MM.1S (cell line): ENCODE results near the gene SNX24.

Source experiments
- DNase-seq: peaks from one replicate; pipeline ENCODE4 v3.0.0-alpha.2; 2015
- H2AFZ ChIP-seq: fragments of 300-600 bp; sonication (generic); 2 replicates; pipeline ENCODE4 v1.6.0; 2016; ENCODE audit warnings: antibody characterized with exemption, low read length
- H3F3A ChIP-seq: fragments of 300-600 bp; sonication (generic); 2 replicates; pipeline ENCODE4 v1.6.1; 2016; ENCODE audit warnings: mild to moderate bottlenecking, antibody characterized with exemption, low read length, moderate library complexity, mixed read lengths; ENCODE audit not compliant: insufficient read depth
- H3K27ac ChIP-seq: fragments of 300-600 bp; sonication (generic); 2 replicates; pipeline ENCODE4 v1.5.1; 2016; ENCODE audit warnings: mild to moderate bottlenecking, low read length
- H3K27me3 ChIP-seq: fragments of 300-600 bp; sonication (generic); replicated peaks from 2 replicates; pipeline ENCODE4 v1.6.0; 2016; ENCODE audit warnings: low read length; ENCODE audit not compliant: insufficient read depth
- H3K36me3 ChIP-seq: fragments of 300-600 bp; sonication (generic); replicated peaks from 2 replicates; pipeline ENCODE4 v1.6.1; 2016; ENCODE audit warnings: mild to moderate bottlenecking, low read length, mixed read lengths; ENCODE audit not compliant: insufficient read depth
- H3K4me1 ChIP-seq: fragments of 300-600 bp; sonication (generic); 2 replicates; pipeline ENCODE4 v1.6.1; 2016; ENCODE audit warnings: low read length, mixed read lengths
- H3K4me2 ChIP-seq: fragments of 300-600 bp; sonication (generic); 2 replicates; pipeline ENCODE4 v1.6.0; 2016; ENCODE audit warnings: low read depth, low read length
- H3K4me3 ChIP-seq: fragments of 300-600 bp; sonication (generic); 2 replicates; pipeline ENCODE4 v1.5.1; 2016; ENCODE audit warnings: low read length, mixed read lengths
- H3K79me2 ChIP-seq: fragments of 300-600 bp; sonication (generic); 2 replicates; pipeline ENCODE4 v1.6.1; 2016; ENCODE audit warnings: mixed run types, low read length, mixed read lengths
- H3K9ac ChIP-seq: fragments of 300-600 bp; sonication (generic); 2 replicates; pipeline ENCODE4 v1.6.1; 2016; ENCODE audit warnings: low read length, mixed read lengths
- H3K9me2 ChIP-seq: fragments of 300-600 bp; sonication (generic); replicated peaks from 2 replicates; pipeline ENCODE4 v1.6.1; 2016; ENCODE audit warnings: mild to moderate bottlenecking, low read length, mixed read lengths; ENCODE audit not compliant: insufficient read depth
- H3K9me3 ChIP-seq: fragments of 300-600 bp; sonication (generic); replicated peaks from 2 replicates; pipeline ENCODE4 v1.6.1; 2016; ENCODE audit warnings: mild to moderate bottlenecking, low read length, mixed read lengths; ENCODE audit not compliant: insufficient read depth
- H4K20me1 ChIP-seq: fragments of 300-600 bp; sonication (generic); 2 replicates; pipeline ENCODE4 v1.6.1; 2016; ENCODE audit warnings: mild to moderate bottlenecking, low read length, moderate library complexity, mixed read lengths; ENCODE audit not compliant: insufficient read depth
- EZH2 ChIP-seq: fragments of 300-600 bp; sonication (generic); optimal IDR thresholded peaks from 2 replicates; pipeline ENCODE3; 2017; ENCODE audit warnings: low read depth, mild to moderate bottlenecking, antibody characterized with exemption, low read length, mixed read lengths
- EZH2phosphoT487 ChIP-seq: fragments of 300-600 bp; sonication (generic); IDR thresholded peaks from 2 replicates; pipeline ENCODE4 v1.6.1; 2018; ENCODE audit warnings: antibody characterized with exemption, low read length
- TF ChIP-seq, protein P1 (sequence below): fragments of 300-600 bp; sonication (generic); IDR thresholded peaks from 2 replicates; pipeline ENCODE4 v1.5.1; 2016; ENCODE audit warnings: antibody characterized with exemption, low read length, mixed read lengths

SNX24 gene

DNA sequence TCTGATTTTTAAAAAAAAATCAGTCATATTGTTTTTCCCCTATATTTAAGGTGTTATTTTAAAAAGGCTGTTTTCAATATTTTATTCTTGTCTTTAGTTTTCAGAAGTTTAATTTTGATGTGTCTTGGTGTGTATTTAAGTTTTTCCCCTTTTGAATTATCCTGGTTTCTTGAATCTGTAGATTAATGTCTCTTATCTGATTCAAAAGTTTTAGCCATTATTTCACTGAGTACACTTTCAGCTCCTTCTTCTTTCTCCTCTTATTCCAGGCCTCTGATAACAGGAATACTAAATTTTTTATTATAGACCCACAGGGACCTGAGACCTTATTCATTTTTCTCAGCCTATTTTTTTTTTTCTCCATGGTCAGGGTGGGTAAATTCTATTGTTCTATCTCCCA lies 109.3 kb downstream of the SNX24 start:
- Histone ChIP-seq H3K27me3 (no peaks in the 10 kb centered on the region), H3K4me2 (no peak overlapping the region), H4K20me1 (no peaks in the 10 kb centered on the region), H3K36me3 (no peaks in the 10 kb centered on the region), H2AFZ (no peak overlapping the region), H3K9me2 (no peaks in the 10 kb centered on the region; the same call in 1 of the 2 replicates), H3K4me3 (no peak overlapping the region), H3K9ac (no peak overlapping the region), H3F3A (no peaks in the 10 kb centered on the region), H3K9me3 (no peaks in the 10 kb centered on the region), H3K27ac (no peak overlapping the region), H3K79me2 (no peaks in the 10 kb centered on the region), H3K4me1 (no peaks in the 10 kb centered on the region)
- TF ChIP-seq EZH2phosphoT487: no peak
- TF ChIP-seq, protein P1, sequence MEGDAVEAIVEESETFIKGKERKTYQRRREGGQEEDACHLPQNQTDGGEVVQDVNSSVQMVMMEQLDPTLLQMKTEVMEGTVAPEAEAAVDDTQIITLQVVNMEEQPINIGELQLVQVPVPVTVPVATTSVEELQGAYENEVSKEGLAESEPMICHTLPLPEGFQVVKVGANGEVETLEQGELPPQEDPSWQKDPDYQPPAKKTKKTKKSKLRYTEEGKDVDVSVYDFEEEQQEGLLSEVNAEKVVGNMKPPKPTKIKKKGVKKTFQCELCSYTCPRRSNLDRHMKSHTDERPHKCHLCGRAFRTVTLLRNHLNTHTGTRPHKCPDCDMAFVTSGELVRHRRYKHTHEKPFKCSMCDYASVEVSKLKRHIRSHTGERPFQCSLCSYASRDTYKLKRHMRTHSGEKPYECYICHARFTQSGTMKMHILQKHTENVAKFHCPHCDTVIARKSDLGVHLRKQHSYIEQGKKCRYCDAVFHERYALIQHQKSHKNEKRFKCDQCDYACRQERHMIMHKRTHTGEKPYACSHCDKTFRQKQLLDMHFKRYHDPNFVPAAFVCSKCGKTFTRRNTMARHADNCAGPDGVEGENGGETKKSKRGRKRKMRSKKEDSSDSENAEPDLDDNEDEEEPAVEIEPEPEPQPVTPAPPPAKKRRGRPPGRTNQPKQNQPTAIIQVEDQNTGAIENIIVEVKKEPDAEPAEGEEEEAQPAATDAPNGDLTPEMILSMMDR: no peak
- TF ChIP-seq EZH2: no peak
- no peak for DNase-seq

DNA sequence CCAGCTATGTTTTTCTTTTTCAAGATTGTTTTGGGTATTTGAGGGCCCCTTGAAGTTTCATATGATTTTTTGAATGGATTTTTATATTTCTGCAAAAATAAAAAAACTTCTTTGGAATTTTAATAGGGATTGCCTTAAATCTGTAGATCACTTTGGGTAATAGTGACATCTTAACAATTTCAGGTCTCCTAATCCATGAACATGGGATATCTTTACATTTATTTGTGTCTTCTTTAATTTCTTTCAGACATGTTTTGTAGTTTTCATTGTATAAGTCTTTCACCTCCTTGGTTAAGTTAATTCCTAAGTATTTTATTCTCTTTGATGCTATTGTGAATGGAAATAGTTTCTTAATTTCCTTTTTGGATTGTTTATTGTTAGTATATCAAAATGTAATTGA lies 112.0 kb downstream of the SNX24 start:
- no peak overlapping the region for H3K9ac ChIP-seq
- H3K9me2 ChIP-seq: no peaks in the 10 kb centered on the region; the same call in 1 of the 2 replicates
- H3F3A ChIP-seq: no peaks in the 10 kb centered on the region
- no peak overlapping the region for H3K27ac ChIP-seq
- H3K27me3 ChIP-seq: no peaks in the 10 kb centered on the region
- no peak overlapping the region for H3K4me2 ChIP-seq
- no peak for DNase-seq
- H3K79me2 ChIP-seq: no peaks in the 10 kb centered on the region
- no peak overlapping the region for H3K4me3 ChIP-seq
- TF ChIP-seq, protein P1: no peak
- no peak for TF ChIP-seq EZH2
- TF ChIP-seq EZH2phosphoT487: no peak
- no peaks in the 10 kb centered on the region for H3K9me3 ChIP-seq
- no peaks in the 10 kb centered on the region for H3K4me1 ChIP-seq
- H3K36me3 ChIP-seq: no peaks in the 10 kb centered on the region
- H4K20me1 ChIP-seq: no peaks in the 10 kb centered on the region
- no peak overlapping the region for H2AFZ ChIP-seq

DNA sequence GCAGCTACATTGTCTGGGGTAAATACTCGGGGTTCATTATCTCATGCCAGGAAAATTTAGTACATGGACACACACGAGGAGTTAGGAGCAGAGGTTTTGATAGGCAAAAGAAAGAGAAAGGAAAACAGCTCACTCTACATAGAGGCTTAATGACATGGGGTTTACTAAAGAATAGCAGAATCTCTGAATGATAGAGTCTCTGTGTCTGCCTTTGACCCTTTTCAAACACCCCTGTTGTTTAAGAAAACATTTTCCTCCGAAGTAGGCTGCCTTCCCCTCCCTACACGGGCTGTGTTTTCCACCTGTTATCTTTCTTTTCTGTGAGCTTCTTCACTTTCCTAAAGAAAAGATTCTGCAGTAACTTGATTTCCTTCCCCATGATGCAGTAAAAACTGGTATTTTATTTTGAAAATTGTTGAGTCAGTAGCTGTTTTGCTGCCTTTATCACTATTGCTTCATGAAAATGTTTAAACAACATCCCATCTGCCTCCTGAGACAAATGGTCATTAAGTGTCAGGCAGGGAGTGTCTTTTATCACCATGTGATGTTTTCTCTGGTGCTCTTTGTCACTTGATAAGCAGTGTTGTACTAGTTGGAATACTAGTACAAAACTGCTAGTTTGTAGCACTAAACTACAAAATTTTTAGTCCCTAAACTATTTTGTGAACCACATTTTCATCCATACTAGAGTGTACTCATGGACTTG lies 114.5 kb downstream of the SNX24 start:
- Histone ChIP-seq H3K4me2 (no peak overlapping the region), H3F3A (no peaks in the 10 kb centered on the region), H3K27me3 (no peaks in the 10 kb centered on the region), H4K20me1 (no peaks in the 10 kb centered on the region), H3K36me3 (no peaks in the 10 kb centered on the region), H3K4me1 (no peaks in the 10 kb centered on the region), H3K9ac (no peak overlapping the region), H2AFZ (no peak overlapping the region), H3K9me2 (no peaks in the 10 kb centered on the region; the same call in 1 of the 2 replicates), H3K79me2 (no peaks in the 10 kb centered on the region), H3K9me3 (no peaks in the 10 kb centered on the region), H3K27ac (no peak overlapping the region), H3K4me3 (no peak overlapping the region)
- no peak for DNase-seq
- TF ChIP-seq EZH2 (no peak), EZH2phosphoT487 (no peak)
- TF ChIP-seq, protein P1: no peak
